ENCODE measurements around the gene NALCN. TPM values are rescaled to one million over a fixed set of nuclear protein-coding genes. Genes with fewer than 3 reads are reported as not detected.

Gene NALCN
- total RNA-seq, 4 donors from 2014 or later, result 0.12 to 2.0 (median 0.66) TPM

DNA sequence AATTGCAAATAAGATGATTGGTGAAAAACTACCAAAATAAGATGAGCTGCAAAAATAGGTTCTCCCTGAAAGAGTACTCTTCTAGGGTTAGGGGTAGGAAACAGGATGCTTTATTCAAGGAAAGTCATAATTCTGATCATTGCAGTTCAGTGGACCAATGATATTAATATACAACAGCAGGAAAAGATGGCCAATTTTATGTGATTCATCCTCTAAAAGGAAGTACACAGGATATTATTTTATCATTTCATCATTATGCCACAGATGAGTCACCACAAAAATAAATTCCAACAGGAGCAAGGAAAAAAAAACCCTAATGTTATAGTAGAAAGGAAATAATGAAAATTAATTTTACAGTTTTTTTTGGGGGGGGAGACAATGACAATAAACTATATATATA lies 205.0 kb downstream of the NALCN start:
- H3K4me3 ChIP-seq, result no peak overlapping the region
- H3K36me3 ChIP-seq, result no peaks in the 10 kb centered on the region
- no peak for TF ChIP-seq POLR2AphosphoS5 (IDR thresholded peaks at IDR 0.05)
- TF ChIP-seq EP300 (IDR thresholded peaks at IDR 0.05), result no peak
- TF ChIP-seq, protein P1, sequence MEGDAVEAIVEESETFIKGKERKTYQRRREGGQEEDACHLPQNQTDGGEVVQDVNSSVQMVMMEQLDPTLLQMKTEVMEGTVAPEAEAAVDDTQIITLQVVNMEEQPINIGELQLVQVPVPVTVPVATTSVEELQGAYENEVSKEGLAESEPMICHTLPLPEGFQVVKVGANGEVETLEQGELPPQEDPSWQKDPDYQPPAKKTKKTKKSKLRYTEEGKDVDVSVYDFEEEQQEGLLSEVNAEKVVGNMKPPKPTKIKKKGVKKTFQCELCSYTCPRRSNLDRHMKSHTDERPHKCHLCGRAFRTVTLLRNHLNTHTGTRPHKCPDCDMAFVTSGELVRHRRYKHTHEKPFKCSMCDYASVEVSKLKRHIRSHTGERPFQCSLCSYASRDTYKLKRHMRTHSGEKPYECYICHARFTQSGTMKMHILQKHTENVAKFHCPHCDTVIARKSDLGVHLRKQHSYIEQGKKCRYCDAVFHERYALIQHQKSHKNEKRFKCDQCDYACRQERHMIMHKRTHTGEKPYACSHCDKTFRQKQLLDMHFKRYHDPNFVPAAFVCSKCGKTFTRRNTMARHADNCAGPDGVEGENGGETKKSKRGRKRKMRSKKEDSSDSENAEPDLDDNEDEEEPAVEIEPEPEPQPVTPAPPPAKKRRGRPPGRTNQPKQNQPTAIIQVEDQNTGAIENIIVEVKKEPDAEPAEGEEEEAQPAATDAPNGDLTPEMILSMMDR (IDR thresholded peaks at IDR 0.05), result no peak
- TF ChIP-seq POLR2A (IDR thresholded peaks at IDR 0.05), result no peak
- no peaks in the 10 kb centered on the region for H3K9me3 ChIP-seq
- no peak for ATAC-seq
- H3K27ac ChIP-seq, result no peak overlapping the region
- H3K4me1 ChIP-seq, result no peaks in the 10 kb centered on the region
- H3K27me3 ChIP-seq, result no peaks in the 10 kb centered on the region

DNA sequence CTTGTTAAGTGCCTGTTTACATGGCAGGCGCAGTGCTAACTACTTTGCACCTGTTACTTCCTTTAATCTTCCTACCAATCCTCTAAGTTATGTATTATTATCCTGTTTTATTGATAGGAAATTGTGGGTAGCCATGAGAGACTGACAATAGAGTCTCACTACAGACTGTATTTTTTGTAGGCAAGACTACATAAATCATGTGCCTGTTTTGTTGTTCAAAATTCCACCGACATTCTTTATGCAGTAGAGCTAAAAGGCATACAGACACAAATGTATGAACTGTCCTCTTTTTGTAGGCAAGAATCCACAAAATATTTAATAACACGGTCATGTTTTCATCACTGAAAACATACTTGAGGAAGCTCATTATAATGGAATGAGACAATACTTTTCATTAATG lies 205.5 kb downstream of the NALCN start:
- no peak for ATAC-seq
- Histone ChIP-seq H3K4me1 (no peaks in the 10 kb centered on the region), H3K27ac (no peak overlapping the region), H3K36me3 (no peaks in the 10 kb centered on the region), H3K9me3 (no peaks in the 10 kb centered on the region), H3K4me3 (no peak overlapping the region), H3K27me3 (no peaks in the 10 kb centered on the region)
- 73 to 86% methylated on average over 3 of the region's 3 CpGs for WGBS, 2 donors (ENCODE audit: low coverage in 1 of 2)
- no peak for TF ChIP-seq POLR2A (IDR thresholded peaks at IDR 0.05)
- TF ChIP-seq, protein P1 (IDR thresholded peaks at IDR 0.05), result no peak
- TF ChIP-seq POLR2AphosphoS5 (IDR thresholded peaks at IDR 0.05), result no peak

DNA sequence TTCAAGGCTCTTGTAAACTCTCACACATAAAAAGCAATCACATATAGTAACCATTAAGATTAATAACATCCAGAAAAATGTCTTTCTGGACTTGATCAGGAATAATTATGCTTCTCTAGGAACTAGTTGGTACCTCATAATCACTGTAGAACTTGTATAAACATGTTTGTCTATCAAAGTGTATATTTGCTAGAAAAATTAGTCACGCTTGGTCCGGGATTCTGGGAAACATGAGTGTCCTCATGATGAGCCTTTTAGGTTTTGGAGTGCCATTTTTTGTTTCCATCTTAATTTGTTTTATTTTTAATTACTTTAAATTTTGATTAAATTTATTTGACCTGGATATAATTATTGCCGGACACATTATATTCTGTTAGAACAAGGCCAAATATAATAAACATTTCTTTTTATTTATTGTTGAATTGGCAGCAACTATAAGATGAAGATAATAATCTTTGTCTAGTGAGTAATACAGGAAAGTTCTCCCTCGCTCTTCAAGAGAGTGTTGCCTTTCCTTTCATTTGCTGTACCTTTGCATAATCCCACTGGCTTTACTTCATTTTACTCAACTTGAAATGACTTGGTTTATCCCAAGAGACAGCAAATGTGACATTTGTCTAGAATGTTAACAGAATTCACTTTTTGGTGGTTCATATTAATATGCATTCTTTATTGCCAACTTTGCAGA lies 207.0 kb downstream of the NALCN start:
- ATAC-seq, result no peak
- Histone ChIP-seq H3K9me3 (no peaks in the 10 kb centered on the region), H3K27me3 (no peaks in the 10 kb centered on the region), H3K36me3 (no peaks in the 10 kb centered on the region), H3K4me3 (no peak overlapping the region), H3K4me1 (no peaks in the 10 kb centered on the region), H3K27ac (no peak overlapping the region)
- TF ChIP-seq POLR2AphosphoS5 (IDR thresholded peaks at IDR 0.05) (no peak), POLR2A (IDR thresholded peaks at IDR 0.05) (no peak), EP300 (IDR thresholded peaks at IDR 0.05) (no peak)
- 70 to 92% methylated on average over 3 to 4 of the region's 4 CpGs for WGBS, 2 donors (ENCODE audit: low coverage in 1 of 2)

DNA sequence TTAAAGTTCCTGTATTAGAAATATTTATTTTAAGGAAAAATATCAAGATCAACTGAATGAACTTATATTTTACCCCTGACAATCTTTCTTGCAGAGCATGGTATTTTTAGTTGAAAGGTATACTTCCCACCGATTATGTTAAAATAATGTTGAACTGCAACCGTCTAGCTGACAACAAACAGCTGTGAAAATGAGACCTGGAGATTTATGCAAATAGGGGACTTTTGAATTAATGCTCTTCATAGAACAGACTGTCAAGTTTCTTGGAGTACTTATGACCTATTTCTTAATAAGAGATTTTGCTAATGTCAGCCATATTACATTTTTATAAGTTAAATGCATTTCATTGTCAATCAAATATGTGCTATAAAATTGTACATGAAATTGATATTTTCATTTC lies 210.9 kb downstream of the NALCN start:
- WGBS, 2 donors (ENCODE audit: low coverage in 1 of 2), result 30 to 34% methylated on average over 2 of the region's 2 CpGs
- ATAC-seq, result no peak
- H3K36me3 ChIP-seq, result no peaks in the 10 kb centered on the region
- H3K4me1 ChIP-seq, result no peaks in the 10 kb centered on the region
- H3K9me3 ChIP-seq, result no peaks in the 10 kb centered on the region
- no peak overlapping the region for H3K4me3 ChIP-seq
- no peak overlapping the region for H3K27ac ChIP-seq
- TF ChIP-seq, protein P1 (IDR thresholded peaks at IDR 0.05), result no peak
- no peaks in the 10 kb centered on the region for H3K27me3 ChIP-seq

DNA sequence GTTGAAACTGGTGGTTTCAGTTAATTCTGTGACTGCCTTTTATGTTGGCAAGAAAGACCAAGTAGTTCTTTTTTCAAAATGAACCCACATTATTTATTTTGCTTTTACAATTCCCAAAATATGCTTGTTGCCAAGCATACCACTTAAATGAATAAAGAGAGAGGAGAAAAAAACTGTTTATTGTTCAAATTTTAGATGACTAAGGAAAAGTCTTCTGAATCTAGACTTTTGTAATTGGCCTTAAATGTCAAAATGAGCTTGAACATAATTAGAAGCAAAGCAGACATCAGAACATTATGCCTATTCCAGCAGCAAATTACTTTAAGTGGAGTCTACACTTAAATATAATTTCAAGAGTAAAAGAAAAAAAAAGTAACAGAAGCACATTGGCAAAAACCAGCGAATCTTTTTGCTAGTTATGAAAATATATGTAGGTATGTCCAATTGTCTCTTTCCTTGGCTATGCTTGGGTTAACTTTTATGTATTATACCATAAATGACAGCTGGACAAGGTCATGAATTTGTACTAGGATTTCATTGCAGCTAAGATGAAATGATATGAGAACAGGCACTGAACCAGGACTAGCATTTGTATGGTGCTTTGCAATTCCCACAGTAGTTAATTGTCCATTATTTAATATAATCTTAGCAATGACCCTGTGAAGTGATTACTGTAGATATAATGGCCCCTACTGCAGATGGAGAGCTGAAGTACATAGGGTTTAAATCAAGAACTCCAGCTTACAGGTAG lies 211.9 kb downstream of the NALCN start:
- H3K4me3 ChIP-seq, result no peak overlapping the region
- ATAC-seq, result no peak
- no peak for TF ChIP-seq POLR2AphosphoS5 (IDR thresholded peaks at IDR 0.05)
- no peak for TF ChIP-seq POLR2A (IDR thresholded peaks at IDR 0.05)
- TF ChIP-seq, protein P1 (IDR thresholded peaks at IDR 0.05), result no peak
- no peak for TF ChIP-seq EP300 (IDR thresholded peaks at IDR 0.05)
- H3K27me3 ChIP-seq, result no peaks in the 10 kb centered on the region
- no peaks in the 10 kb centered on the region for H3K9me3 ChIP-seq
- H3K4me1 ChIP-seq, result no peaks in the 10 kb centered on the region
- WGBS, 2 donors (ENCODE audit: low coverage in 1 of 2), result 35 to 71% methylated on average over 1 of the region's 1 CpG
- H3K36me3 ChIP-seq, result no peaks in the 10 kb centered on the region
- H3K27ac ChIP-seq, result no peak overlapping the region

Measured in gastroesophageal sphincter (tissue), 4 donors.